HepG2 (cell line): Measurements from ENCODE around the gene TLN1. TPM values are rescaled to one million over a fixed set of nuclear protein-coding genes. Genes with fewer than 3 reads are reported as not detected.

ENCODE experiments used
- ATAC-seq: fragments of 200-7000 bp; cut with Tn5 transposase; 3 replicates; pipeline ENCODE4 v1.9.1; 2020; ENCODE audit warnings: mild to moderate bottlenecking, moderate library complexity
- BruUV-seq: library from RNA; stranded (reverse); fragments of 400-500 nt; replicated peaks from 2 replicates; lab custom pipeline; 2021; lab: Mats Ljungman, UMichigan
- CTCF ChIA-PET: fragments of 300-600 bp; formaldehyde crosslinking; extraction: SDS; loops from one replicate; lab custom pipeline; 2021; ENCODE audit warnings: low total read pairs, inconsistent platforms, low intra/inter-chr PET ratio; lab: Yijun Ruan, JAX
- POLR2A ChIA-PET: fragments of 350-600 bp; sonication (Branson Sonifier 250); formaldehyde crosslinking; loops from one replicate; lab custom pipeline; 2020; ENCODE audit warnings: antibody characterized with exemption, inconsistent platforms; lab: Yijun Ruan, JAX
- DNase-seq: peaks from one replicate; pipeline ENCODE4 v3.0.0-alpha.2; 2015; ENCODE audit warnings: low spot score
- FAIRE-seq: peaks from 3 replicates; lab custom pipeline; 2011; peaks lifted over from hg19 to GRCh38; lab: Jason Lieb, UNC
- H2AFZ ChIP-seq: one replicate; pipeline ENCODE4 v1.6.1; 2011; ENCODE audit warnings: low read length, inconsistent platforms
- H3K27ac ChIP-seq: fragments of 300-600 bp; 3 replicates; pipeline ENCODE4 v1.8.0; 2011; ENCODE audit warnings: mixed run types, mild to moderate bottlenecking, mixed read lengths, low read length, inconsistent platforms; ENCODE audit not compliant: insufficient read depth; ENCODE audit errors: extremely low read length
- H3K27me3 ChIP-seq, 2 experiments: fragments of 200-600 bp in 1 of 2; 2 replicates in 1 of 2; 3 replicates in 1 of 2; pipeline versions ENCODE4 v1.6.0 to v1.8.0; 2011; ENCODE audit warnings: low read length in 2 of 2, mild to moderate bottlenecking in 2 of 2, moderate library complexity in 2 of 2, inconsistent platforms in 1 of 2; ENCODE audit not compliant: insufficient read depth in 2 of 2, control insufficient read depth in 1 of 2
- H3K36me3 ChIP-seq, 2 experiments: fragments of 200-600 bp in 1 of 2; replicated peaks in 1 of 2; 2 replicates in 1 of 2; 3 replicates in 1 of 2; pipeline versions ENCODE4 v1.5.1 to v1.8.0; 2011; ENCODE audit warnings: low read length in 2 of 2, inconsistent platforms in 1 of 2; ENCODE audit not compliant: insufficient read depth in 2 of 2, control insufficient read depth in 1 of 2
- H3K4me1 ChIP-seq: 2 replicates; pipeline ENCODE4 v1.5.1; 2012; ENCODE audit warnings: low read length, inconsistent platforms; ENCODE audit not compliant: insufficient read depth
- H3K4me2 ChIP-seq: 2 replicates; pipeline ENCODE4 v1.6.0; 2011; ENCODE audit warnings: low read depth, low read length, inconsistent platforms
- H3K4me3 ChIP-seq, 3 experiments: fragments of 200-600 bp in 1 of 3; sonication (generic), shearing (Covaris generic) in 1 of 3; replicated peaks in 1 of 3; 2 replicates each; pipeline ENCODE4 v1.5.1; 2011 to 2016; ENCODE audit warnings: low read length in 3 of 3, inconsistent platforms in 2 of 3, low read depth in 2 of 3, mild to moderate bottlenecking in 2 of 3, control low read depth in 1 of 3, mixed read lengths in 1 of 3; ENCODE audit not compliant: insufficient read depth in 1 of 3
- H3K79me2 ChIP-seq: one replicate; pipeline ENCODE4 v1.6.1; 2011; ENCODE audit warnings: low read length, inconsistent platforms; ENCODE audit not compliant: insufficient read depth
- H3K9ac ChIP-seq: 2 replicates; pipeline ENCODE4 v1.6.0; 2011; ENCODE audit warnings: mild to moderate bottlenecking, low read depth, low read length, inconsistent platforms; ENCODE audit not compliant: insufficient read depth
- H3K9me3 ChIP-seq: 2 replicates; pipeline ENCODE4 v1.5.1; 2012; ENCODE audit warnings: mild to moderate bottlenecking, low read length
- H4K20me1 ChIP-seq: 2 replicates; pipeline ENCODE4 v1.6.0; 2011; ENCODE audit warnings: inconsistent platforms, mild to moderate bottlenecking, low read length, moderate library complexity; ENCODE audit not compliant: insufficient read depth
- HNF4G ChIP-seq, 2 experiments: sonication (generic) in 1 of 2; formaldehyde crosslinking in 1 of 2; IDR thresholded peaks; 2 replicates each; pipeline versions ENCODE4 v1.4.0 to v1.6.1; 2011 to 2020; ENCODE audit warnings: borderline replicate concordance in 2 of 2, low read depth in 2 of 2, mild to moderate bottlenecking in 2 of 2, low read length in 1 of 2, missing genetic modification reagents in 1 of 2, moderate library complexity in 1 of 2
- JUND ChIP-seq: sonication (generic); formaldehyde crosslinking; IDR thresholded peaks from 2 replicates; pipeline ENCODE4 v1.8.0; 2022; ENCODE audit warnings: mild to moderate bottlenecking, missing genetic modification reagents
- MZF1 ChIP-seq: sonication (generic); formaldehyde crosslinking; IDR thresholded peaks from 2 replicates; pipeline ENCODE4 v1.8.1; 2023; ENCODE audit warnings: mild to moderate bottlenecking, missing genetic modification reagents, borderline replicate concordance
- NCOA2 ChIP-seq: sonication (generic); formaldehyde crosslinking; IDR thresholded peaks from 2 replicates; pipeline ENCODE4 v1.8.0; 2022; ENCODE audit warnings: inconsistent platforms
- ZMYM2 ChIP-seq: sonication (generic); formaldehyde crosslinking; IDR thresholded peaks from 2 replicates; pipeline ENCODE4 v1.8.0; 2022; ENCODE audit warnings: mild to moderate bottlenecking, missing genetic modification reagents
- WGBS: methylation state at CpG from one replicate; pipeline ENCODE4 v1.1.6; 2017; ENCODE audit warnings: low lambda C conversion rate; 5-methylcytosine and 5-hydroxymethylcytosine counted together
- in situ Hi-C: cut with HindIII; loops from 2 replicates; pipeline ENCODE4 v1.10.0; 2017; ENCODE audit warnings: low pct_unique_long_range_greater_than_20kb; ENCODE audit not compliant: extremely low pct_ligation_motif_present
- intact Hi-C: fragments of 100-400 bp; cut with micrococcal nuclease; formaldehyde crosslinking; loops from one replicate; pipeline ENCODE4 v1.10.0; 2022; ENCODE audit not compliant: unreplicated experiment
- polyA plus RNA-seq, 8 experiments: library from polyadenylated mRNA; depleted of rRNA in 3 of 8; stranded (reverse) in 7 of 8; unstranded in 1 of 8; fragments of >200 nt; fragmentation: Illumina TruSeq in 4 of 8; extraction: Trizol in 4 of 8; gene quantifications; 2 replicates each; pipeline versions ENCODE4 v1.2.1 to v1.2.3, GENCODE V29; 2011 to 2016; ENCODE audit warnings: low read depth in 4 of 8, missing spikeins in 1 of 8, mixed read lengths in 1 of 8; ENCODE audit not compliant: insufficient read depth in 1 of 8
- total RNA-seq, 5 experiments: library from RNA; depleted of rRNA; stranded (reverse); fragments of >200 nt; fragmentation: Illumina TruSeq; extraction: Trizol; gene quantifications; 2 replicates each; pipeline ENCODE4 v1.2.3, GENCODE V29; 2016; ENCODE audit warnings: low read depth in 1 of 5

The TLN1 gene
- total and polyA plus RNA-seq, 2 of the 13 experiments (the other 11 are each of a cell fraction or from before 2014, with no cell fraction given): 35.2 to 51.8 TPM

DNA sequence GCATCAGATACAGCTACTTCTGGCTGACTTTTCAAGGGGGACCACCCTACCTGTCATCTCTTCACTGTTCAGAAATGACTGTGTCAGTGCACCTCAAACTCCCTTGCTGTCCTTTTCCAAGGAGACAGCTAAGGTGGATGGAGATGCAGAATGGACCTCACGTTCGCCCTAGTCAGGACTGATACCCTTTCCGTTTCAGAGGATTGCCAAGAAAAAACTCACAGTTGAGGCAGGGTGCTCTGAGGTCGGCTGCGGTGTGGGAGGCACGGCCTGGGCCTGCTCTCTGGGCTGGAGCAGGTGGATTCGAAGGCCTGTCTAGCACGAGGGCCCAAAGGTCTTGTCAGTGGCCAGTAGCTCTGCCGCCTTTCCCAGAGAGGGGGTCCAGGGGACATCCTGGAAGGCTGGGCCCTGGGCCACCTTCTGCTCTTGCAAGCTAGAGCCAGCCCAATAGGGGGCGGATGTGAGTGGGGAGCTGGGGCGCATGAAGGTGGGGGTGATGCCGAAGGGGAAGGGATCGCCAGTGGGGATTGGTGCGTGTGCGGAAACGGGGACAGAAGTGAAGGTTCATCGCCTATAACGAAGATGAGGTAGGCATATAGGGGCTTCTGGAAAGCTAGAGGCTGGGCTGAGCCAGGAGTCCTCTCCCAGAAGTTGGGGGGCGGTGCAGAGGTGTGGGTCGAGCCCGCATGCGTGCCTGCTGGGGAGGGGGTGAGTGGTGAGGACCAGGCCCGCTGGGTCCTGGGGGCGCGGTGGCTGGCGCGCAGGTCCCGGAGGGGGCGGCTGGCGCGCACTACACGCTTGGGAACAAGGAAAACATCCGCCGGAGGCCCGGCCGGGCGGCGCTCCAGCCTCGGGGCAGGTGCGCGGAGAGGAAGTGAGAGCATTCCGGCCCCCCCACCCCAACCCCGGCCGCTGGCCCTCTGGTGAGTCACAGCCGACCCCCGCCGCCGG, 24.6 kb upstream of the TLN1 start (continued):
- TF ChIP-seq ZMYM2 (CRISPR knock-in tag): peak; percentile 95
- TF ChIP-seq HNF4G (IDR thresholded peaks at IDR 0.05; ENCODE audit: borderline replicate concordance, low read depth, low read length): no peak
- TF ChIP-seq HNF4G (CRISPR knock-in tag; IDR thresholded peaks at IDR 0.05; ENCODE audit: borderline replicate concordance, low read depth): 0 out of 2 replicates have a peak, but pooled peaks have one; percentile 49

- ChIA-PET CTCF (no interaction called here), POLR2A (no interaction called here)
- no peaks in the 10 kb centered on the region for H3K9me3 ChIP-seq
- H3K27me3 ChIP-seq: no peaks in the 10 kb centered on the region; a peak in 1 of 5 replicates
- H2AFZ ChIP-seq: no peak overlapping the region
- TF ChIP-seq JUND: no peak
- no peak for TF ChIP-seq MZF1
- no peak for TF ChIP-seq NCOA2
- no peaks in the 10 kb centered on the region for H4K20me1 ChIP-seq
- peaks cover 31% of the 10 kb centered on the region for H3K4me1 ChIP-seq
- intact Hi-C loops (no loop called here), in situ Hi-C loops (no loop called here)
- no peak for FAIRE-seq
- peaks cover 24% of the 10 kb centered on the region for H3K79me2 ChIP-seq
- WGBS: 100% methylated on average over 4 of the region's 4 CpGs
- BruUV-seq: no TSS peak
- no peak overlapping the region for H3K9ac ChIP-seq
- no peak for ATAC-seq
- no peak overlapping the region for H3K4me2 ChIP-seq
- no peak overlapping the region for H3K27ac ChIP-seq
- peaks cover 8 to 30% of the 10 kb centered on the region in 2 experiments for H3K36me3 ChIP-seq
- no peak for DNase-seq
- no peak overlapping the region for H3K4me3 ChIP-seq
These were observed 23.1 kb upstream of the TLN1 start for GRCh38 chr9:35755071-35755470.
